H1 (cell line): ENCODE measurements around the gene GTF2H3. TPM values are rescaled to one million over a fixed set of nuclear protein-coding genes. Genes with fewer than 3 reads are reported as not detected.

Source experiments
- CTCF ChIA-PET: fragments of 300-600 bp; sonication (Branson Sonifier 250); formaldehyde crosslinking; loops from one replicate; lab custom pipeline; 2021; ENCODE audit not compliant: partially characterized antibody; lab: Charles Lee
- POLR2A ChIA-PET: fragments of 300-600 bp; sonication (Branson Sonifier 250); formaldehyde crosslinking; loops from one replicate; lab custom pipeline; 2021; ENCODE audit warnings: inconsistent platforms; ENCODE audit not compliant: partially characterized antibody; lab: Charles Lee
- DNase-seq, 2 experiments: peaks; one replicate each; pipeline versions ENCODE4 v3.0.0 to v3.0.0-alpha.2; 2010 to 2022; ENCODE audit warnings: low spot score in 2 of 2, low read depth in 1 of 2, mixed read lengths in 1 of 2
- FAIRE-seq: peaks from 2 replicates; lab custom pipeline; 2011; peaks lifted over from hg19 to GRCh38; lab: Jason Lieb, UNC
- H2AFZ ChIP-seq: 2 replicates; pipeline ENCODE4 v1.8.1; 2012; ENCODE audit warnings: low read length, inconsistent platforms
- H2AK5ac ChIP-seq: 2 replicates; pipeline ENCODE4 v1.6.1; 2013; ENCODE audit warnings: low read depth, low read length
- H2BK120ac ChIP-seq: replicated peaks from 2 replicates; pipeline ENCODE3; 2013; ENCODE audit warnings: low read depth, low read length, inconsistent platforms
- H2BK12ac ChIP-seq: 2 replicates; pipeline ENCODE4 v1.6.1; 2013; ENCODE audit warnings: low read depth, low read length
- H2BK15ac ChIP-seq: 2 replicates; pipeline ENCODE4 v1.6.1; 2013; ENCODE audit warnings: low read length
- H2BK20ac ChIP-seq: 2 replicates; pipeline ENCODE4 v1.6.1; 2013; ENCODE audit warnings: low read length
- H2BK5ac ChIP-seq: 2 replicates; pipeline ENCODE4 v1.6.1; 2013; ENCODE audit warnings: low read depth, low read length
- H3K14ac ChIP-seq: 2 replicates; pipeline ENCODE4 v1.6.1; 2013; ENCODE audit warnings: inconsistent platforms; ENCODE audit not compliant: insufficient read length
- H3K18ac ChIP-seq: 2 replicates; pipeline ENCODE4 v1.6.1; 2013; ENCODE audit warnings: low read length; ENCODE audit errors: extremely low read depth
- H3K23ac ChIP-seq: 2 replicates; pipeline ENCODE4 v1.6.1; 2013; ENCODE audit warnings: inconsistent platforms; ENCODE audit not compliant: insufficient read length
- H3K23me2 ChIP-seq: 2 replicates; pipeline ENCODE4 v1.6.1; 2013; ENCODE audit warnings: low read depth, low read length
- H3K27ac ChIP-seq: 2 replicates; pipeline ENCODE4 v1.6.1; 2011; ENCODE audit warnings: low read depth, low read length, inconsistent platforms
- H3K27me3 ChIP-seq, 4 experiments: replicated peaks in 1 of 4; 1 replicate in 1 of 4; 2 replicates in 3 of 4; pipeline versions ENCODE4 v1.6.1 to v1.8.1; 2011 to 2013; ENCODE audit warnings: low read length in 3 of 4, mild to moderate bottlenecking in 3 of 4, inconsistent platforms in 2 of 4, mixed read lengths in 2 of 4, moderate library complexity in 1 of 4; ENCODE audit not compliant: control insufficient read depth in 3 of 4, insufficient read depth in 3 of 4; ENCODE audit errors: extremely low read depth in 1 of 4
- H3K36me3 ChIP-seq, 4 experiments: 2 replicates each; pipeline versions ENCODE4 v1.6.1 to v1.8.1; 2011 to 2013; ENCODE audit warnings: mild to moderate bottlenecking in 4 of 4, low read length in 3 of 4, moderate library complexity in 2 of 4, control low read depth in 1 of 4, inconsistent platforms in 1 of 4; ENCODE audit not compliant: insufficient read depth in 4 of 4, control insufficient read depth in 2 of 4
- H3K4ac ChIP-seq: replicated peaks from 2 replicates; pipeline ENCODE3; 2013; ENCODE audit warnings: low read length, low read depth, mixed read lengths, inconsistent platforms; ENCODE audit not compliant: insufficient read length
- H3K4me1 ChIP-seq, 4 experiments: replicated peaks in 1 of 4; 1 replicate in 1 of 4; 2 replicates in 3 of 4; pipeline versions ENCODE4 v1.6.1 to v1.8.1; 2011 to 2013; ENCODE audit warnings: low read length in 3 of 4, inconsistent platforms in 2 of 4, mixed read lengths in 1 of 4; ENCODE audit not compliant: insufficient read depth in 4 of 4, control insufficient read depth in 3 of 4
- H3K4me2 ChIP-seq, 2 experiments: 2 replicates each; pipeline versions ENCODE4 v1.6.1 to v1.8.1; 2011 to 2013; ENCODE audit warnings: low read depth in 2 of 2, low read length in 2 of 2, control low read depth in 1 of 2, inconsistent platforms in 1 of 2, mild to moderate bottlenecking in 1 of 2; ENCODE audit not compliant: insufficient read depth in 1 of 2
- H3K4me3 ChIP-seq, 4 experiments: fragments of 200-600, 300-600 bp in 1 of 4; sonication (generic), shearing (Covaris generic), sonication (Bioruptor Twin) in 1 of 4; 2 replicates each; pipeline versions ENCODE4 v1.5.1 to v1.8.1; 2011 to 2016; ENCODE audit warnings: low read length in 4 of 4, low read depth in 3 of 4, control low read depth in 2 of 4, inconsistent platforms in 2 of 4, mild to moderate bottlenecking in 2 of 4, mixed read lengths in 1 of 4, moderate library complexity in 1 of 4; ENCODE audit not compliant: insufficient read depth in 2 of 4; ENCODE audit errors: extremely low read depth in 1 of 4
- H3K56ac ChIP-seq: replicated peaks from 2 replicates; pipeline ENCODE3; 2013; ENCODE audit warnings: low read depth, mild to moderate bottlenecking, mixed read lengths, low read length, inconsistent platforms; ENCODE audit not compliant: insufficient read length
- H3K79me1 ChIP-seq: 2 replicates; pipeline ENCODE4 v1.6.1; 2013; ENCODE audit warnings: low read depth, low read length, control low read depth
- H3K79me2 ChIP-seq, 2 experiments: 2 replicates each; pipeline versions ENCODE4 v1.6.1 to v1.8.1; 2012 to 2013; ENCODE audit warnings: low read length in 2 of 2, mild to moderate bottlenecking in 2 of 2, inconsistent platforms in 1 of 2; ENCODE audit not compliant: insufficient read depth in 2 of 2, control insufficient read depth in 1 of 2
- H3K9ac ChIP-seq, 4 experiments: replicated peaks in 1 of 4; 1 replicate in 1 of 4; 2 replicates in 3 of 4; pipeline versions ENCODE4 v1.6.1 to v1.8.1; 2011 to 2013; ENCODE audit warnings: low read depth in 3 of 4, low read length in 3 of 4, control low read depth in 2 of 4, mild to moderate bottlenecking in 2 of 4, moderate library complexity in 2 of 4, inconsistent platforms in 1 of 4; ENCODE audit errors: extremely low read depth in 1 of 4
- H3K9me3 ChIP-seq, 2 experiments: 2 replicates each; pipeline versions ENCODE4 v1.6.1 to v1.8.1; 2012 to 2013; ENCODE audit warnings: mild to moderate bottlenecking in 2 of 2, moderate library complexity in 2 of 2, control low read depth in 1 of 2, inconsistent platforms in 1 of 2, low read depth in 1 of 2, low read length in 1 of 2, mixed read lengths in 1 of 2; ENCODE audit not compliant: insufficient read depth in 2 of 2
- H4K20me1 ChIP-seq, 2 experiments: replicated peaks in 1 of 2; 2 replicates each; pipeline versions ENCODE3 to v1.8.1; 2011 to 2013; ENCODE audit warnings: inconsistent platforms in 2 of 2, low read length in 2 of 2, mild to moderate bottlenecking in 1 of 2; ENCODE audit not compliant: insufficient read depth in 2 of 2, control insufficient read depth in 1 of 2
- H4K5ac ChIP-seq: 2 replicates; pipeline ENCODE4 v1.6.1; 2013; ENCODE audit warnings: low read length, low read depth, mixed read lengths, inconsistent platforms; ENCODE audit not compliant: insufficient read length
- H4K8ac ChIP-seq: 2 replicates; pipeline ENCODE4 v1.8.0; 2013; ENCODE audit warnings: mild to moderate bottlenecking, moderate library complexity, low read length, inconsistent platforms; ENCODE audit not compliant: insufficient read depth; ENCODE audit errors: extremely low read depth
- H4K91ac ChIP-seq: replicated peaks from 2 replicates; pipeline ENCODE3; 2013; ENCODE audit warnings: low read length, mixed read lengths, inconsistent platforms; ENCODE audit not compliant: insufficient read length
- BCL11A ChIP-seq, 2 experiments: IDR thresholded peaks; one replicate each; pipeline ENCODE4 v1.6.1; 2011; ENCODE audit warnings: low read depth in 2 of 2, low read length in 2 of 2, mild to moderate bottlenecking in 2 of 2
- CBX8 ChIP-seq: fragments of 300-800, 300-1000 bp; sonication (generic); IDR thresholded peaks from 2 replicates; pipeline ENCODE4 v1.7.1; 2016; ENCODE audit warnings: low read depth, low read length, borderline replicate concordance
- CHD2 ChIP-seq: IDR thresholded peaks from 2 replicates; pipeline ENCODE4 v1.6.1; 2012; ENCODE audit warnings: low read length, improper control_type of control experiment
- E2F6 ChIP-seq: IDR thresholded peaks from 2 replicates; pipeline ENCODE4 v1.6.1; 2012; ENCODE audit warnings: inconsistent platforms
- EGR1 ChIP-seq: IDR thresholded peaks from 2 replicates; pipeline ENCODE4 v1.6.1; 2011; ENCODE audit warnings: low read depth, low read length, borderline replicate concordance
- GABPA ChIP-seq: IDR thresholded peaks from 2 replicates; pipeline ENCODE4 v1.6.1; 2011; ENCODE audit warnings: mild to moderate bottlenecking, low read length, moderate library complexity, borderline replicate concordance; ENCODE audit not compliant: insufficient read depth
- KDM4A ChIP-seq: IDR thresholded peaks from one replicate; pipeline ENCODE4 v1.7.1; 2012; ENCODE audit warnings: low read depth, mild to moderate bottlenecking, moderate library complexity, low read length, inconsistent platforms; ENCODE audit not compliant: severe bottlenecking
- POLR2A ChIP-seq, 2 experiments: IDR thresholded peaks; 1 replicate in 1 of 2; 2 replicates in 1 of 2; pipeline ENCODE4 v1.6.1; 2011; ENCODE audit warnings: low read depth in 2 of 2, low read length in 2 of 2, mild to moderate bottlenecking in 2 of 2; ENCODE audit errors: control extremely low read depth in 1 of 2
- RFX5 ChIP-seq: IDR thresholded peaks from 2 replicates; pipeline ENCODE4 v1.6.1; 2011; ENCODE audit warnings: low read depth, low read length, improper control_type of control experiment, borderline replicate concordance
- RXRA ChIP-seq: IDR thresholded peaks from 2 replicates; pipeline ENCODE4 v1.6.1; 2011; ENCODE audit warnings: low read depth, mild to moderate bottlenecking, low read length, moderate library complexity; ENCODE audit not compliant: insufficient read depth
- SIN3A ChIP-seq, 2 experiments: IDR thresholded peaks in 1 of 2; conservative IDR thresholded peaks in 1 of 2; 2 replicates each; pipeline ENCODE4 v1.6.1; 2011 to 2012; ENCODE audit warnings: low read length in 2 of 2, improper control_type of control experiment in 1 of 2, low read depth in 1 of 2, mild to moderate bottlenecking in 1 of 2
- SP1 ChIP-seq: IDR thresholded peaks from 2 replicates; pipeline ENCODE4 v1.6.1; 2011; ENCODE audit warnings: low read depth, low read length
- SP4 ChIP-seq: IDR thresholded peaks from 2 replicates; pipeline ENCODE4 v1.6.1; 2012; ENCODE audit warnings: low read length, inconsistent platforms
- TCF12 ChIP-seq: IDR thresholded peaks from 2 replicates; pipeline ENCODE4 v1.6.1; 2011; ENCODE audit warnings: low read depth, mild to moderate bottlenecking, low read length
- YY1 ChIP-seq: IDR thresholded peaks from 2 replicates; pipeline ENCODE4 v1.6.1; 2011; ENCODE audit warnings: low read depth, mild to moderate bottlenecking, low read length
- WGBS, 2 experiments: shearing (Covaris generic) in 1 of 2; methylation state at CpG; one replicate each; pipeline versions ENCODE4 v1.1.6 to v1.1.7; 2013 to 2015; ENCODE audit warnings: low lambda C conversion rate in 2 of 2, mixed read lengths in 2 of 2, inconsistent platforms in 1 of 2, low coverage in 1 of 2, missing lambda C conversion rate in 1 of 2; ENCODE audit not compliant: insufficient replicate concordance in 2 of 2, insufficient coverage in 1 of 2, insufficient read length in 1 of 2; ENCODE audit errors: extremely low coverage in 1 of 2, missing lambda C conversion rate in 1 of 2; 5-methylcytosine and 5-hydroxymethylcytosine counted together
- polyA plus RNA-seq, 7 experiments: library from polyadenylated mRNA; depleted of rRNA in 3 of 7; stranded (reverse) in 5 of 7; unstranded in 2 of 7; fragments of >200 nt in 5 of 7; fragments of 200-250 nt in 2 of 7; gene quantifications; 1 replicate in 5 of 7; 2 replicates in 1 of 7; 4 replicates in 1 of 7; pipeline versions ENCODE4 v1.2.1 to v1.2.3, GENCODE V29; 2011 to 2013; ENCODE audit warnings: missing spikeins in 2 of 7, mixed read lengths in 2 of 7
- total RNA-seq: library from RNA; stranded (reverse); fragmentation: NEBNext Ultra II Directional; extraction: Animal tissue kit (Norgen Biotek cat#: 25700); gene quantifications from 2 replicates; pipeline ENCODE4 v1.2.1, GENCODE V29; 2021

Gene GTF2H3
- total and polyA plus RNA-seq, 2 of the 8 experiments (the other 6 are each of a cell fraction or from before 2014, with no cell fraction given), result 21.0 to 32.1 TPM

GRCh38 chr12:123645878-123646277, 12.2 kb downstream of the GTF2H3 start:
- Histone ChIP-seq H3K4me3 (no peak overlapping the region), H3K4me1 (no peaks in the 10 kb centered on the region), H4K20me1 (peaks cover 0 to 2% of the 10 kb centered on the region in 2 experiments), H2BK5ac (no peak overlapping the region), H3K23ac (no peak overlapping the region), H3K9me3 (no peaks in the 10 kb centered on the region), H2AK5ac (no peak overlapping the region), H2AFZ (no peak overlapping the region), H3K36me3 (peaks cover 5 to 28% (median 18%) of the 10 kb centered on the region in 4 experiments; a peak in 7 of 8 replicates), H4K8ac (no peak overlapping the region), H2BK12ac (no peak overlapping the region), H4K91ac (no peak overlapping the region), H3K14ac (no peak overlapping the region), H3K9ac (no peak overlapping the region), H3K79me1 (peaks cover 2% of the 10 kb centered on the region), H3K27ac (no peak overlapping the region), H2BK15ac (no peak overlapping the region), H3K4me2 (no peak overlapping the region), H3K79me2 (no peaks in the 10 kb centered on the region), H2BK20ac (no peak overlapping the region), H3K18ac (no peak overlapping the region), H3K56ac (no peak overlapping the region), H4K5ac (no peak overlapping the region), H3K23me2 (no peaks in the 10 kb centered on the region), H3K27me3 (no peaks in the 10 kb centered on the region), H2BK120ac (no peak overlapping the region), H3K4ac (no peak overlapping the region)
- FAIRE-seq, result no peak
- ChIA-PET CTCF (interaction anchor here (0.6 to 1.3 kb wide), 3 partner anchors 27 to 125 kb away, joined by 3 read pairs; no protein-coding TSS in a partner anchor), POLR2A (interaction anchor here (0.7 to 2.8 kb wide), 4 partner anchors 12 to 24 kb away, joined by 3 to 8 read pairs (median 4); no protein-coding TSS in a partner anchor)
- WGBS, 2 experiments, result 95% methylated on average over 5 of the region's 5 CpGs; no CpG with 5 or more reads in 1 of the 2 experiments
- DNase-seq, result no peak
- TF ChIP-seq BCL11A (IDR thresholded peaks at IDR 0.05; ENCODE audit: low read depth in 2 of 2, low read length in 2 of 2) (no peak), SP4 (no peak), GABPA (no peak), CHD2 (no peak), KDM4A (no peak), RXRA (no peak), CBX8 (no peak), TCF12 (no peak), EGR1 (no peak), YY1 (no peak), POLR2A (IDR thresholded peaks at IDR 0.05; ENCODE audit: control extremely low read depth in 1 of 2, low read depth in 2 of 2, low read length in 2 of 2) (no peak), SIN3A (conservative IDR thresholded peaks at IDR 0.05 in 1 of 2, IDR thresholded peaks at IDR 0.05 in 1 of 2; ENCODE audit: low read depth in 1 of 2, low read length in 2 of 2) (no peak), RFX5 (no peak), SP1 (no peak), E2F6 (no peak)
